Gastroesophageal sphincter (tissue), 4 donors: ENCODE data around the gene CTRB2. TPM values are rescaled to one million over a fixed set of nuclear protein-coding genes. Genes with fewer than 3 reads are reported as not detected.

Source experiments
- ATAC-seq: fragments of 150-250 bp; one replicate; pipeline ENCODE4 v1.9.1; 2016; ENCODE audit warnings: mild to moderate bottlenecking, moderate library complexity
- H3K27ac ChIP-seq, 4 donors: fragments of 200-600 bp; sonication (generic) in 3 of 4; 1 replicate in 3 of 4; 2 replicates in 1 of 4; pipeline ENCODE4 v1.5.1; 2016 to 2019
- H3K27me3 ChIP-seq: fragments of 200-600 bp; sonication (generic); one replicate; pipeline ENCODE4 v1.5.1; 2019
- H3K36me3 ChIP-seq, 2 donors: fragments of 200-600 bp; sonication (generic); one replicate each; pipeline ENCODE4 v1.5.1; 2019; ENCODE audit warnings: control low read depth in 1 of 2
- H3K4me1 ChIP-seq, 3 donors: fragments of 200-600 bp; sonication (generic); 1 replicate in 2 of 3; 2 replicates in 1 of 3; pipeline ENCODE4 v1.5.1; 2016 to 2019; ENCODE audit warnings: control low read depth in 2 of 3
- H3K4me3 ChIP-seq, 2 donors: fragments of 200-600 bp; sonication (generic); one replicate each; pipeline ENCODE4 v1.5.1; 2019; ENCODE audit warnings: mild to moderate bottlenecking in 1 of 2, moderate library complexity in 1 of 2
- H3K9me3 ChIP-seq, 3 donors: fragments of 200-600 bp; sonication (generic); one replicate each; pipeline ENCODE4 v1.5.1; 2017 to 2019; ENCODE audit warnings: control low read depth in 2 of 3
- CTCF ChIP-seq, 4 experiments: fragments of 200-600 bp in 2 of 4; fragments of 450-650 bp in 2 of 4; sonication (generic) in 1 of 4; IDR thresholded peaks; one replicate each; pipeline ENCODE4 v1.5.1; 2017 to 2019; ENCODE audit warnings: antibody characterized with exemption in 4 of 4, mild to moderate bottlenecking in 2 of 4, moderate library complexity in 2 of 4
- EP300 ChIP-seq: sonication (generic); formaldehyde crosslinking; IDR thresholded peaks from one replicate; pipeline ENCODE4 v1.6.1; 2017; ENCODE audit warnings: antibody characterized with exemption, mild to moderate bottlenecking
- POLR2A ChIP-seq, 2 donors: fragments of 450-650 bp; IDR thresholded peaks; one replicate each; pipeline ENCODE4 v1.6.1; 2017; ENCODE audit warnings: antibody characterized with exemption in 2 of 2, mild to moderate bottlenecking in 2 of 2, moderate library complexity in 1 of 2
- POLR2AphosphoS5 ChIP-seq: sonication (generic); formaldehyde crosslinking; IDR thresholded peaks from one replicate; pipeline ENCODE4 v1.6.1; 2017; ENCODE audit warnings: antibody characterized with exemption
- WGBS, 2 donors: methylation state at CpG; one replicate each; pipeline ENCODE4 v1.1.5; 2018; ENCODE audit warnings: low coverage in 1 of 2; 5-methylcytosine and 5-hydroxymethylcytosine counted together
- total RNA-seq, 4 donors: library from RNA; depleted of rRNA; stranded (reverse); fragments of >200 nt; gene quantifications; one replicate each; pipeline ENCODE4 v1.1.0, GENCODE V29; 2016

Gene CTRB2
- total RNA-seq, 4 donors from 2014 or later: not detected

GRCh38 chr16:75235721-75236193, 28.8 kb upstream of the CTRB2 start:
- peak overlapping the region in 1 of 4 donors; percentile 71 for H3K27ac ChIP-seq
- H3K27me3 ChIP-seq: no peaks in the 10 kb centered on the region
- H3K36me3 ChIP-seq: peaks cover 0 to 62% of the 10 kb centered on the region in 2 donors
- 60% methylated on average over 1 of the region's 34 CpGs; no CpG with 5 or more reads in 1 of the 2 donors for WGBS, 2 donors
- no peak for TF ChIP-seq EP300
- TF ChIP-seq CTCF (IDR thresholded peaks at IDR 0.05): no peak
- TF ChIP-seq POLR2A (IDR thresholded peaks at IDR 0.05): no peak
- TF ChIP-seq POLR2AphosphoS5: no peak
- no peak overlapping the region for H3K4me3 ChIP-seq
- no peak for ATAC-seq
- peaks cover 5 to 69% (median 43%) of the 10 kb centered on the region in 3 donors for H3K4me1 ChIP-seq
- no peaks in the 10 kb centered on the region for H3K9me3 ChIP-seq

- WGBS, 2 donors: no CpG with 5 or more reads among the region's 48 CpGs
- Histone ChIP-seq H3K4me3 (no peak overlapping the region), H3K27me3 (no peaks in the 10 kb centered on the region), H3K27ac (peak overlapping the region in 2 of 4 donors; percentile 68 to 71), H3K9me3 (no peaks in the 10 kb centered on the region), H3K4me1 (peaks cover 5 to 62% (median 41%) of the 10 kb centered on the region in 3 donors), H3K36me3 (peaks cover 0 to 65% of the 10 kb centered on the region in 2 donors)
- no peak for TF ChIP-seq POLR2A (IDR thresholded peaks at IDR 0.05)
- no peak for TF ChIP-seq EP300
- TF ChIP-seq CTCF (IDR thresholded peaks at IDR 0.05): no peak
- TF ChIP-seq POLR2AphosphoS5: no peak
- no peak for ATAC-seq
Observed at GRCh38 chr16:75234856-75235696, 28.1 kb upstream of the CTRB2 start.

- Histone ChIP-seq H3K9me3 (no peaks in the 10 kb centered on the region), H3K4me1 (peaks cover 5 to 47% (median 26%) of the 10 kb centered on the region in 3 donors), H3K36me3 (peaks cover 0 to 80% of the 10 kb centered on the region in 2 donors), H3K27me3 (no peaks in the 10 kb centered on the region), H3K4me3 (no peak overlapping the region), H3K27ac (peak overlapping the region in 3 of 4 donors; percentile 68 to 71 (median 71))
- whole genome bisulfite sequencing, 2 donors: 17% methylated on average over 2 of the region's 7 CpGs; no CpG with 5 or more reads in 1 of the 2 donors
- TF ChIP-seq POLR2A (IDR thresholded peaks at IDR 0.05) (no peak), EP300 (no peak), CTCF (IDR thresholded peaks at IDR 0.05) (no peak), POLR2AphosphoS5 (no peak)
- no peak for ATAC-seq
Observed at GRCh38 chr16:75233611-75233938, 26.6 kb upstream of the CTRB2 start.

- WGBS, 2 donors: 85 to 87% methylated on average over 9 to 11 of the region's 11 CpGs
- Histone ChIP-seq H3K36me3 (peaks cover 0 to 85% of the 10 kb centered on the region in 2 donors), H3K4me1 (peaks cover 0 to 27% (median 11%) of the 10 kb centered on the region in 3 donors), H3K9me3 (no peaks in the 10 kb centered on the region), H3K27me3 (no peaks in the 10 kb centered on the region), H3K27ac (no peak overlapping the region), H3K4me3 (no peak overlapping the region)
- TF ChIP-seq POLR2A (IDR thresholded peaks at IDR 0.05) (no peak), EP300 (no peak), CTCF (IDR thresholded peaks at IDR 0.05) (no peak), POLR2AphosphoS5 (no peak)
- no peak for ATAC-seq
Observed at GRCh38 chr16:75231570-75231969, 24.6 kb upstream of the CTRB2 start.
